GM13977 (cell line): ENCODE measurements around the gene UBE3D.
"Not testable (repeated sequence)": the region's sequence is repeated elsewhere in the genome, so short reads cannot be mapped to it uniquely, and the experiment has no call there.

ENCODE experiments used
- DNase-seq: peaks from one replicate; pipeline ENCODE4 v3.0.0; 2012; ENCODE audit warnings: low spot score
- in situ Hi-C: fragments of 300-500 bp; cut with MboI; formaldehyde crosslinking; loops from one replicate; pipeline ENCODE4 v1.12.0; 2022; ENCODE audit warnings: low sequenced_read_pairs, low pct_unique_long_range_greater_than_20kb, mixed read lengths, inconsistent platforms; ENCODE audit not compliant: unreplicated experiment
- TF ChIP-seq, protein P1 (sequence below): IDR thresholded peaks from 2 replicates; pipeline ENCODE4 v1.5.1; 2012; ENCODE audit warnings: mild to moderate bottlenecking, control low read depth; ENCODE audit not compliant: insufficient read depth; ENCODE audit errors: extremely low read depth, missing control alignments

Gene UBE3D

DNA sequence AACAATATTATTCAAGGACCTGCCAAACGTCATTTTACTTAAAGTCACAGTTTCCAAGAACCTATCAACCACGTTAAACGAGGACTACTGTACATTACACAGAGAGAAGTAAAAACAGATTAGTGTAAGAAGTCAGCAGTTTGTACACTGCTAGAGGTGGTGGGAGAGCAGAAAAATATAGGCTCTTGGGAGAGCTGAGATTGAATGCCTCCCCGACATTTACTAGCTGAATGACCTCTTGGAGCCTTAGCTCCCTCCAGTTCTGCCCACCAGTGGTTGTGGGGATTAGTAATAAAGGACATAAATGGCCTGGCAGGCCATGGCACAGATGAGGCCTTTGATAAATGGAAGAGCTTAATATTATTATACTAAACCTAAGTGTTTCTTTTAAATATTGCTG lies 161.4 kb downstream of the UBE3D start:
- in situ Hi-C loops = no loop called here
- DNase-seq = no peak
- TF ChIP-seq, protein P1, sequence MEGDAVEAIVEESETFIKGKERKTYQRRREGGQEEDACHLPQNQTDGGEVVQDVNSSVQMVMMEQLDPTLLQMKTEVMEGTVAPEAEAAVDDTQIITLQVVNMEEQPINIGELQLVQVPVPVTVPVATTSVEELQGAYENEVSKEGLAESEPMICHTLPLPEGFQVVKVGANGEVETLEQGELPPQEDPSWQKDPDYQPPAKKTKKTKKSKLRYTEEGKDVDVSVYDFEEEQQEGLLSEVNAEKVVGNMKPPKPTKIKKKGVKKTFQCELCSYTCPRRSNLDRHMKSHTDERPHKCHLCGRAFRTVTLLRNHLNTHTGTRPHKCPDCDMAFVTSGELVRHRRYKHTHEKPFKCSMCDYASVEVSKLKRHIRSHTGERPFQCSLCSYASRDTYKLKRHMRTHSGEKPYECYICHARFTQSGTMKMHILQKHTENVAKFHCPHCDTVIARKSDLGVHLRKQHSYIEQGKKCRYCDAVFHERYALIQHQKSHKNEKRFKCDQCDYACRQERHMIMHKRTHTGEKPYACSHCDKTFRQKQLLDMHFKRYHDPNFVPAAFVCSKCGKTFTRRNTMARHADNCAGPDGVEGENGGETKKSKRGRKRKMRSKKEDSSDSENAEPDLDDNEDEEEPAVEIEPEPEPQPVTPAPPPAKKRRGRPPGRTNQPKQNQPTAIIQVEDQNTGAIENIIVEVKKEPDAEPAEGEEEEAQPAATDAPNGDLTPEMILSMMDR = no peak

DNA sequence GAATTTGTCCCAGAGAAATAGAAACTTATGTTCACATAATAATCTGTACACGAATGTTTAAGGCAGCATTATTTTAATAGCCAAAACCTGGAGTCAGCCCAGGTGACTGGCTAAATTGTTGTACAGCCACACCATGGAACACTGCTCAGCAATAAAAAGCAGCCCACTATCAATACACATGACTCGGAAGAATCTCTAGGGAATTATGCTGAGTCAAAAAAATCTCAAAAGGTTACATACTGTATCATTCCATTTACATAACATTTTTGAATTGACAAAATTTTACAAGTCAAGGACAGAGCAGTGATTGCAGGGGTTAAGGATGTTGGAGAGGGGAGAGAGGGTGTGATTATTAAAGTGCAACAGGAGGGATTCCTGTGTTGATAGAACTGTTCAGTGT lies 163.4 kb downstream of the UBE3D start:
- DNase-seq = no peak
- in situ Hi-C loops = no loop called here
- TF ChIP-seq, protein P1 = no peak

DNA sequence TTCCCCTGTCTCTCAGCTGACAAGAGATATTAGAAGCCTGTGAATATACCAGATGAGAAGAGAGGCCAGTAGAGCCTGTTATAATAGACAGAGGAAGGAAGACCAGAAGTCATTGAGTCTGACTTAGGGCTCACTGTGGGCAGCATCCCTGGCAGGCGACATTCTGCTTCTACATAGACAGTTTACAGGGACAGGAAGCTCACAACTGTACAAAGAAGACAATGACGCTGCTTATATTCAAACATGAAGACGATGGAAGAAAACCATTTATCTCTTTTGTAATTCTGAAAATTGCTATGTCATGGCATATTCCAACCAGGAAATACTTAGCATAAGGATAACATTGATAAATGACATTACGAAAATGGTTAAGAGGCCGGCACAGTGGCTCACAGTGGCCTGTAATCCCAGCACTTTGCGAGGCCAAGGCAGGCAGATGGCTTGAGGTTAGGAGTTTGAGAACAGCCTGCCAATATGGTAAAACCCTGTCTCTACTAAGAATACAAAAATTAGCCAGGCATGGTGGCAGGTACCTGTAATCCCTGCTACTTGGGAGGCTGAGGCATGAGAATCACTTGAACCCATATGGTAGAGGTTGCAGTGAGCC lies 170.9 kb downstream of the UBE3D start:
- TF ChIP-seq, protein P1 = no peak
- no peak for DNase-seq
- in situ Hi-C loops = no loop called here

- in situ Hi-C loops = no loop called here
- DNase-seq = no peak
- TF ChIP-seq, protein P1 = no peak
These were observed 171.6 kb downstream of the UBE3D start for GRCh38 chr6:82893889-82894652.

DNA sequence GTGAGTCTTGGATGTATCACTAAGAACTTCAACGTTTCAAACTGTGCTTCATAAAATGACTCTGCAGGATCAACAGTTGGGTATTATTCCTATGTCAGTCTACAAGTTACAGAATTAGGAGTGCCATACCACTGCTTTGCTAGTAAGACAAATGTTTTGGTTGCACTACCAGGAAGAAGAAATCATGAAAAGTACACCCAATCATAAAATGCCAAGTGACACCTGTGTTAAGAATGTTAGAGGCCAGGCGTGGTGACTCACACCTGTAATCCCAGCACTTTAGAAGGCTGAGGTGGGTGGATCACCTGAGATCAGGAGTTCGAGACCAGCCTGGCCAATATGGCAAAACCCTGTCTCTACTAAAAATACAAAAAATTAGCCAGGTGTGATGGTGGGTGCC lies 174.1 kb downstream of the UBE3D start:
- DNase-seq, in situ Hi-C loops: not testable (repeated sequence)

DNA sequence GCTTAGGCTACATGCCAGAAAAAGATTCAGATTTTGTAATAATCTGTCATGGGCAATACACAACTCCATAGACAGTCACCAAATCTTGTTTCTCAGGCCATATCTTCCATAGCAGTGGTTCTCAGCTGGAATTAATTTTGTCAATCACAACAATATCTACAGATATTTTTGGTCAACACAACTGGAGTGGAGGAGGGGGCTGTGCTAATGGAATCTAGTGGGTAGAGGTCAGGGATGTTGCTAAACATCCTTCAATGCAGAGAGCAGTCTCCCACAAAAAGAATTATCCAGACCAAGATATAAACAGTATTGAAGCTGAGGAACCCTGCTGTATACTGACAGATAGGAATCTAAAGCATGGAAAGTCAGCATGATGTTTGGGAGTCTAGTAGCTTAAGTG lies 174.6 kb downstream of the UBE3D start:
- in situ Hi-C loops = no loop called here
- DNase-seq = no peak
- TF ChIP-seq, protein P1 = no peak

- DNase-seq = no peak
- in situ Hi-C loops = no loop called here
- TF ChIP-seq, protein P1 = no peak
These were observed 175.4 kb downstream of the UBE3D start for GRCh38 chr6:82890240-82890639.
